Peyer's patch (tissue), 4 donors: Measurements from ENCODE around the gene RRBP1.

Experiments
- POLR2A ChIP-seq, 2 donors: fragments of 450-650 bp; IDR thresholded peaks; one replicate each; pipeline ENCODE4 v1.5.1; 2017; ENCODE audit warnings: antibody characterized with exemption in 2 of 2, mild to moderate bottlenecking in 2 of 2, moderate library complexity in 2 of 2
- TF ChIP-seq, protein P1 (sequence below), 6 experiments: fragments of 450-650 bp in 4 of 6; fragments of 200-600 bp in 2 of 6; sonication (generic) in 1 of 6; IDR thresholded peaks; one replicate each; pipeline ENCODE4 v1.5.1; 2017 to 2019; ENCODE audit warnings: antibody characterized with exemption in 6 of 6, mild to moderate bottlenecking in 3 of 6, moderate library complexity in 1 of 6

DNA sequence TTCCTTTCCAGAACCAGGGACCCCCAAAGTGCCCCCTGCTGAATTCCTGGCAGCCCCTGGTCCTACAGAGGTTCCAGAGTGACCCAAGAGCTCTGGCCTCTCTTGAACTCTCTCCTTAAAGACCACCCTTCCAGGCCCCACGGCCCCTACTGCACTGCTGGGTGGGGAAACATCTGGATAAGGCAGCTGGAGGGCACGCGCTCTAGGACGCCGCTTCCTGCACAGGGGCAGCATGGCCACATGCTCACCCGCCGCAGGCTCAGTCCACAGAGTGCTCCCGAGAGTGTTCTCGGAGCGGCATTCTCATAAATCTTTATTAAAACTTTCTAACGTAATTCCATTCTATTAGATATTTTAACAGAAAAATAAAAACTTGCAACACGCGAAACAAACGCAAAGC is 37.0 kb downstream of the RRBP1 start:
- TF ChIP-seq, protein P1, sequence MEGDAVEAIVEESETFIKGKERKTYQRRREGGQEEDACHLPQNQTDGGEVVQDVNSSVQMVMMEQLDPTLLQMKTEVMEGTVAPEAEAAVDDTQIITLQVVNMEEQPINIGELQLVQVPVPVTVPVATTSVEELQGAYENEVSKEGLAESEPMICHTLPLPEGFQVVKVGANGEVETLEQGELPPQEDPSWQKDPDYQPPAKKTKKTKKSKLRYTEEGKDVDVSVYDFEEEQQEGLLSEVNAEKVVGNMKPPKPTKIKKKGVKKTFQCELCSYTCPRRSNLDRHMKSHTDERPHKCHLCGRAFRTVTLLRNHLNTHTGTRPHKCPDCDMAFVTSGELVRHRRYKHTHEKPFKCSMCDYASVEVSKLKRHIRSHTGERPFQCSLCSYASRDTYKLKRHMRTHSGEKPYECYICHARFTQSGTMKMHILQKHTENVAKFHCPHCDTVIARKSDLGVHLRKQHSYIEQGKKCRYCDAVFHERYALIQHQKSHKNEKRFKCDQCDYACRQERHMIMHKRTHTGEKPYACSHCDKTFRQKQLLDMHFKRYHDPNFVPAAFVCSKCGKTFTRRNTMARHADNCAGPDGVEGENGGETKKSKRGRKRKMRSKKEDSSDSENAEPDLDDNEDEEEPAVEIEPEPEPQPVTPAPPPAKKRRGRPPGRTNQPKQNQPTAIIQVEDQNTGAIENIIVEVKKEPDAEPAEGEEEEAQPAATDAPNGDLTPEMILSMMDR (IDR thresholded peaks at IDR 0.05) = no peak
- no peak for TF ChIP-seq POLR2A (IDR thresholded peaks at IDR 0.05)
